ENCODE measurements around the gene RBM11.

RBM11 gene

GRCh38 chr21:14273736-14274538, 58.0 kb downstream of the RBM11 start:
- H3K79me2 ChIP-seq (ENCODE audit: insufficient read depth, low read length), result no peaks in the 10 kb centered on the region
- H4K20me1 ChIP-seq (ENCODE audit: low read depth, low read length), result no peaks in the 10 kb centered on the region
- H3K27ac ChIP-seq (ENCODE audit: low read depth, low read length), result no peak overlapping the region
- H3K36me3 ChIP-seq (ENCODE audit: low read length), result no peaks in the 10 kb centered on the region
- no peak overlapping the region for H2AFZ ChIP-seq (ENCODE audit: low read depth, low read length, severe bottlenecking)
- H3K4me3 ChIP-seq (ENCODE audit: insufficient read depth, low read length, poor library complexity, severe bottlenecking), result no peak overlapping the region
- H3K9ac ChIP-seq (ENCODE audit: low read length), result no peak overlapping the region
- no peaks in the 10 kb centered on the region for H3K27me3 ChIP-seq (ENCODE audit: low read length)
- TF ChIP-seq CTCF (IDR thresholded peaks at IDR 0.05; ENCODE audit: insufficient read depth, low read length, poor library complexity, severe bottlenecking) (no peak), EZH2phosphoT487 (conservative IDR thresholded peaks at IDR 0.05; ENCODE audit: low read length) (no peak)
- no peaks in the 10 kb centered on the region for H3F3A ChIP-seq (ENCODE audit: insufficient read depth)
- H3K9me3 ChIP-seq (ENCODE audit: insufficient read depth, low read length), result no peaks in the 10 kb centered on the region
- no peaks in the 10 kb centered on the region for H3K9me2 ChIP-seq (replicated peaks; ENCODE audit: insufficient read depth, low read length)
- H3K4me2 ChIP-seq (ENCODE audit: low read depth, low read length, poor library complexity, severe bottlenecking), result no peak overlapping the region

- Histone ChIP-seq H3K79me2 (ENCODE audit: insufficient read depth, low read length) (no peaks in the 10 kb centered on the region), H3K4me2 (ENCODE audit: low read depth, low read length, poor library complexity, severe bottlenecking) (no peak overlapping the region), H3K4me3 (ENCODE audit: insufficient read depth, low read length, poor library complexity, severe bottlenecking) (no peak overlapping the region), H3F3A (ENCODE audit: insufficient read depth) (no peaks in the 10 kb centered on the region), H4K20me1 (ENCODE audit: low read depth, low read length) (no peaks in the 10 kb centered on the region), H3K27ac (ENCODE audit: low read depth, low read length) (no peak overlapping the region), H3K27me3 (ENCODE audit: low read length) (no peaks in the 10 kb centered on the region), H3K9me2 (replicated peaks; ENCODE audit: insufficient read depth, low read length) (no peaks in the 10 kb centered on the region), H3K9ac (ENCODE audit: low read length) (no peak overlapping the region), H3K36me3 (ENCODE audit: low read length) (no peaks in the 10 kb centered on the region), H3K9me3 (ENCODE audit: insufficient read depth, low read length) (no peaks in the 10 kb centered on the region), H2AFZ (ENCODE audit: low read depth, low read length, severe bottlenecking) (no peak overlapping the region)
- no peak for TF ChIP-seq EZH2phosphoT487 (conservative IDR thresholded peaks at IDR 0.05; ENCODE audit: low read length)
- no peak for TF ChIP-seq CTCF (IDR thresholded peaks at IDR 0.05; ENCODE audit: insufficient read depth, low read length, poor library complexity, severe bottlenecking)
These were observed 59.8 kb downstream of the RBM11 start for GRCh38 chr21:14275702-14276205.

Data from SU-DHL-6 (cell line).